Measurements from ENCODE around the gene ADCY3.

- TF ChIP-seq CTCF (IDR thresholded peaks at IDR 0.05) (no peak), POLR2A (IDR thresholded peaks at IDR 0.05) (no peak)
These were observed 44.1 kb downstream of the ADCY3 start for GRCh38 chr2:24875901-24876300.
